NCI-H748 (cell line): Measurements from ENCODE around the gene HNRNPLL.
"Not testable (repeated sequence)": the region's sequence is repeated elsewhere in the genome, so short reads cannot be mapped to it uniquely, and the experiment has no call there.

Source experiments
- DNase-seq: peaks from one replicate; lab custom pipeline; 2025; ENCODE audit not compliant: unreplicated experiment; lab: John Stamatoyannopoulos, UW

HNRNPLL gene

GRCh38 chr2:38620282-38620977 lies 17.7 kb upstream of the HNRNPLL start:
- DNase-seq = peak; percentile 84

GRCh38 chr2:38619458-38620164 lies 16.9 kb upstream of the HNRNPLL start:
- DNase-seq = no peak

DNA sequence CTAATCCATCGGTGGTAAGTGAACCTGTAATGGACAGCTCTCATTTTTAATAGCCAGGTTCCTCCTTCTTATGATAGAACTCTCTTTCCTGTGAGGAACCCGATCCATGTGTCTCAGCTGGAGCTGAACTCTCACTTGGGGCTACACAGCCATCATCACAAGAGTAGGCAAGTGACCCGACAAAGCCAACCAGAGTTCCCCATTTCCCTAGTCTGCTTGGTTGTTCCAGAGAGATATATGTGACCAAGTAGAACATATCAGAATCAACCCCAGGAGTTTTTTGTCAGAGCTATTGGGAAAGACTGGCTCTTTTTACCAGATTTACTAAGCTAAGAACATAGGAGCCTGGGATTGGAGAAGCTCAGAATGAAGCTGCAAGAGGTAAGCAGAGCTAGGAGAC lies 14.6 kb upstream of the HNRNPLL start:
- DNase-seq = no peak

GRCh38 chr2:38615237-38615636 lies 12.5 kb upstream of the HNRNPLL start:
- no peak for DNase-seq

GRCh38 chr2:38613849-38614213 lies 11.1 kb upstream of the HNRNPLL start:
- DNase-seq = no peak

GRCh38 chr2:38613126-38613848 lies 10.6 kb upstream of the HNRNPLL start:
- DNase-seq = no peak

DNA sequence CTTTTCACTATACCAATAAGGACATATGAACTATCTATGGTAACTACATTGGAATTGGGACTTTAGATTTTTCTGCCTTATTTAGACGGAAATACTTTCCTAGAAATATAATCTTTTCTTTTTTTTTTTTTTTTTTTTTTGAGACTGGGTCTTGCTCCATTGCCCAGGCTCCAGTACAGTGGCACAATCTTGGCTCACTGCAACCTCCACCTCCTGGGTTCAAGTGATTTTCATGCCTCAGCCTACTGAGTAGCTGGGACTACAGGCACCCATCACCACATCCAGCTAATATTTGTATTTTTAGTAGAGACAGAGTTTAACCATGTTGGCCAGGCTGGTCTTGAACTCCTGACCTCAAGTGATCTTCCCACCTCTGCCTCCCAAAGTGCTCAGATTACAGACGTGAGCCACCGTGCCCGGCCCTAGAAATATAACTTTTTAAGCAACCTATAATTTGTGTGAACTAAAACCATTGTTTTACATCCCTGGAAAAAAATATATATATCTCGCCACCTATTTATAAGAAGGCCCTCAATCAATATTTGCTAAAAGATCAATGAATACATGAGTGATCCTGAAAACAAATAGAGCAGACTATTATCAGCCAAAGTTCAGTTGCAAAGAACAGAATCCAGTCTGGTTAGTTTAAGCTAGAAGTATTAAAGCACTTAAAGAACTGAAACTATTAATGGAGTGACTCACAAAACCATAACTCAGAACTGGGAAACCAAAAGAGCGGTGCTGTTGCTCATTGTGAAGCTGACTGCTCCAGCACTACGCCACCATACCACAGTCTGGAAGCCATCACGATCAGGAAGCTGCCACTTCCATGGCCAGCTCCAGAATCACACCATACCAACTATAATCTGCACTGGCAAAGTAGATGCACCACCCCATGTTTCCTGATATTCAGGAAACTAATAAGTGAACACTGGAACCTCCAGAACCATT lies 8.4 kb upstream of the HNRNPLL start:
- DNase-seq = no peak

DNA sequence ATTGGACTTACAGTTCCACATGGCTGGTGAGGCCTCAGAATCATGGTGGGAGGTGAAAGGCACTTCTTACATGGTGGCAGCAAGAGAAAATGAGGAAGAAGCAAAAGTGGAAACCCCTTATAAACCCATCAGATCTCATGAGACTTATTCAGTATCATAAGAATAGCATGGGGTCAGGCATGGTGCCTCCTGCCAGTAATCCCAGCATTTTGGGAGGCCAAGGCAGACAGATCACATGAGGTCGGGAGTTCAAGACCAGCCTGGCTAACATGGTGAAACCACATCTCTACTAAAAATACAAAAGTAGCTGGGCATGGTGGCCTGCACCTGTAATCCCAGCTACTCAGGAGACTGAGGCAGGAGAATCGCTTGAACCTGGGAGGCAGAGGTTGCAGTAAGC lies 6.5 kb upstream of the HNRNPLL start:
- not testable (repeated sequence) for DNase-seq

GRCh38 chr2:38608755-38609154 lies 6.0 kb upstream of the HNRNPLL start:
- DNase-seq = no peak

DNA sequence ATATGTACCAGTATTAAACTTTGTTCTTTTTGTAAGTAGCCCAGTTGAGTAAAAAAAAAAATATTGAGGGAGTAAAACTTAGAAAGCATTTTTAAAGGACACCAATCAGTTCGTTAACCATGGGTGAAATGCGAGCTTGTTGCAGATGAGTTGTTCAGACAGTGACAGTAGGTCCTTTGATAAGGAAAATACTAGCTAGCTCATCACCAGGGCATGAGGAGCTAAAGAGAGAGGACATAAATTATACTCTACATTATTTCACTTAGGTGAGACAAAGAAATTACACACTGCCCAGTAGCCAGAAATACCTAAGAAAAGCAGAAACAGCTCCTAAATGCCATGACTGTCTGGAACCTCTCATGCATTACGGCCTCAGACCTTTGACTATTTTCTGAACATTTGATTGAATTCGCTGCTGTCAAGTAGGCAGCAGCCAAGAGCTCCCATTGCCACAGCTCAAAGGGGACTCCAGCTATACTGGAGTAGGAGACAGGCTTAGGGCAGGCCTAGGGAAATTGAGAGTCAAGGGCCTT lies 2.6 kb upstream of the HNRNPLL start:
- no peak for DNase-seq

- peak; percentile 84 for DNase-seq
Observed at GRCh38 chr2:38603402-38604290, 918 bp upstream of the HNRNPLL start.

- peak; percentile 46 for DNase-seq
Observed at GRCh38 chr2:38602136-38602731, 494 bp downstream of the HNRNPLL start.

DNA sequence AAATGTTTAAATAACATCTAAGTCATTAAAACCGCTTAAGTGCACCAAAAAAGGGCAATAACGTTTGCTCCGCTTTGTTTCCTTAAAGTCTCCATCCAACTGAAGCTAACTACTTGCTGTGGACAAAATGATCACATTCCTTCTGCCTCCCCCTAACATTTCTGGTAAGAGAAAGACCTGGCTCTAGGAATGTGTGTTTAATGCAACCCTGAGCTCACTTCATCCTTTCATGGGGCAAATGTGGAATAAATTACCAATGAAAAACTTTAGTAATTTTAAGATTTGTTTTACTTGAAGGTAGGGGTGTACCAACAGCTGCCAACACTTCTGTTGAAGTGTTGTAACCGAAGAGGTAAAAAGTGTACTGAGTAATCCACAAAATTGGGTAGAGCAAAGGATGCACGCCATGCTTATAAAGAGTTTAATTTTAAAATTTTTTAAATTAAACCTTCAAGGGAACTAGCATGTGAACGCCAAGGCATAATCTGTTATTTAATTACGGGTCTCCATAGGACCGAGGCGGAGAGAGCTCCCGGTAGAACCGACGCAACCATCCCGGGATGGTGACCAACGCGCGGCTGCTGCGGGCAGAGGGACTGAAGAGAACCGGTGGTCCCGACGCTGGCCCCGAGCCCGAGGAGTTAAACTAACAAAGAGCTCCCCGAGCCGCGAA lies 1.1 kb downstream of the HNRNPLL start:
- peak; percentile 23 for DNase-seq

DNA sequence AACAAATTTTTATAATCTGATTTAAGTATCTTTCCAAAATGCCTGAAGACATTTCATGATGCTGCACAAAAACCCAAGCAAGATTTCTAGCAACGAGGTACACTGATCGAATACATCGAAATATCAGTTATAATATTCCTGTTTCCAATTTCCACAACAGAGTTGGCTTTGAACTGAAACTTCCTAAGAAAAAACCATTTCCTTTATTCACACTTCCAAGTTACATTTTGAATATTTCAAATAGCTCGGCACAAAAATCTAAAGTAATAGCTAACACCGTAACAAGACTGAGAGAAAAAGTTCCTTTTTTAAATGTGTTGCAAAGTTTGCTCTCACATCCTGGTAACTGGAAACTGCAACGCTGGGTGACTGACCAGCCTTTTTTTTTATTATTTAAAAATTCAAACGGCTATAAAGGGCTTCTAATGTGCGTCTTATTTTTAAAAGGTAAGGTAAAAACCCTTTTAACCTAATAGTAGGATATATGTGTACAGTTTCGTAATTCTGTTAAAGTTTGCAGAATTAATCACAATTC lies 1.7 kb downstream of the HNRNPLL start:
- no peak for DNase-seq

GRCh38 chr2:38600242-38600891 lies 2.4 kb downstream of the HNRNPLL start:
- DNase-seq = peak; percentile 25

- no peak for DNase-seq
Observed at GRCh38 chr2:38599706-38600105, 3.0 kb downstream of the HNRNPLL start.

DNA sequence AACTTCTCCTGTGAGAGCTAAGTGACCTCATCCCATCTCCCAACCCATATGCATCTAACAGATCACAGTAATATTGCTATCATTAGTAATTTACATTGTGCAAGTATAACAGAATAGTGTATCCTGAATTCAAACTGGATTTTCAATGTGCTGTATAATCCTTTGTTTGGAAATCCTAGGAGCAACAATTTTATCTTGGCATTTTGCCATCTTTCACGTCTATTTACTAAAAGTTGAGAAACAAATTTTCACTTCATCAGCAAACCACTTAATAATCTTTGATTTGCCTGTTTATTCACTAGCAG lies 3.8 kb downstream of the HNRNPLL start:
- DNase-seq = peak; percentile 17
